Measurements from ENCODE around the gene SAMD5.

SAMD5 gene

GRCh38 chr6:147508042-147508865, at the start of gene SAMD5:
Gene SAMD5 (plus strand): TSS chr6:147508690. CDS start chr6:147508929, 239 bp downstream.
- peak within 1 kb of the TSS; percentile 79 for H3K27ac ChIP-seq
- no peak; the same call in 1 of the 2 replicates for TF ChIP-seq CTCF (conservative IDR thresholded peaks at IDR 0.05)

GRCh38 chr6:147459780-147460179, 48.7 kb upstream of the SAMD5 start:
- no peak for TF ChIP-seq CTCF (conservative IDR thresholded peaks at IDR 0.05)
- no peak overlapping the region for H3K27ac ChIP-seq

GRCh38 chr6:147463651-147464050, 44.8 kb upstream of the SAMD5 start:
- TF ChIP-seq CTCF (conservative IDR thresholded peaks at IDR 0.05), result no peak
- H3K27ac ChIP-seq, result no peak overlapping the region

- TF ChIP-seq CTCF (conservative IDR thresholded peaks at IDR 0.05), result no peak
Observed at GRCh38 chr6:147467428-147467827, 41.1 kb upstream of the SAMD5 start.

GRCh38 chr6:147467886-147468285, 40.6 kb upstream of the SAMD5 start:
- no peak overlapping the region for H3K27ac ChIP-seq
- TF ChIP-seq CTCF (conservative IDR thresholded peaks at IDR 0.05), result no peak

More at GRCh38 chr6:147467428-147467827, 41.1 kb upstream of the SAMD5 start:
- H3K27ac ChIP-seq, result no peak overlapping the region

GRCh38 chr6:147468634-147469033, 39.9 kb upstream of the SAMD5 start:
- no peak overlapping the region for H3K27ac ChIP-seq
- TF ChIP-seq CTCF (conservative IDR thresholded peaks at IDR 0.05), result no peak

GRCh38 chr6:147479857-147480256, 28.6 kb upstream of the SAMD5 start:
- no peak for TF ChIP-seq CTCF (conservative IDR thresholded peaks at IDR 0.05)

More at GRCh38 chr6:147479857-147480256, 28.6 kb upstream of the SAMD5 start:
- no peak overlapping the region for H3K27ac ChIP-seq

Measured in VCaP (cell line).